Endothelial cell of umbilical vein (primary cell): Measurements from ENCODE around the gene ATG14.

ENCODE experiments used
- EZH2 ChIP-seq: IDR thresholded peaks from 2 replicates; pipeline ENCODE4 v1.6.1; 2012; ENCODE audit warnings: borderline replicate concordance, low read depth, mild to moderate bottlenecking, moderate library complexity, low read length, inconsistent platforms; ENCODE audit not compliant: severe bottlenecking
- GATA2 ChIP-seq: IDR thresholded peaks from 2 replicates; pipeline ENCODE4 v1.7.0; 2011; ENCODE audit warnings: low read depth, mild to moderate bottlenecking, moderate library complexity, mixed read lengths, low read length; ENCODE audit not compliant: insufficient read length, insufficient read depth
- POLR2A ChIP-seq: IDR thresholded peaks from 2 replicates; pipeline ENCODE4 v1.6.1; 2012; ENCODE audit warnings: low read depth, mild to moderate bottlenecking, control low read depth, low read length
- POLR2AphosphoS5 ChIP-seq: IDR thresholded peaks from 2 replicates; pipeline ENCODE4 v1.6.1; 2012; ENCODE audit warnings: low read depth, mild to moderate bottlenecking, control low read depth, low read length, moderate library complexity; ENCODE audit not compliant: insufficient read depth
- TF ChIP-seq, protein P1 (sequence below), 2 donors: IDR thresholded peaks; 1 replicate in 1 of 2; 2 replicates in 1 of 2; pipeline ENCODE4 v1.5.1; 2011; ENCODE audit warnings: low read length in 2 of 2, mild to moderate bottlenecking in 2 of 2, moderate library complexity in 2 of 2, control low read depth in 1 of 2, inconsistent platforms in 1 of 2, low read depth in 1 of 2; ENCODE audit not compliant: insufficient read depth in 1 of 2; ENCODE audit errors: extremely low read depth in 1 of 2

DNA sequence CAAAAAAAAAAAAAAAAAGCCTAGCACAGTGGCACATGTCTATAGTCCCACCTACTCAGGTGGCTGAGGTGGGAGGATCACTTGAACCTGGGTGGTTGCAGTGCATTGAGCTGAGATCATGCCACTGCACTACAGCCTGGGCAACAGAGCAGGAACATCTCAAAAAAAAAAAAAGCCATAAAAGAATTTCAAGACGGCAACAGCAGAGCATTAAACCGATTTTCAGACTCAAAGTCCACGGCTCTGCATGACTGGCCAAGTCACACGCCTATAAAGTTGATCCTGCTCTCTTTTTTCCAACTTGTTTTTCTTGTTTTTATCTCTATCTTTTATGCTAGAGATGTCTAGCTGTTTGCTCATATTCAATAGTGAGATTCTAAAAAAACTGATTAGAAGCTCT lies 95.1 kb downstream of the ATG14 start:
- TF ChIP-seq, protein P1, sequence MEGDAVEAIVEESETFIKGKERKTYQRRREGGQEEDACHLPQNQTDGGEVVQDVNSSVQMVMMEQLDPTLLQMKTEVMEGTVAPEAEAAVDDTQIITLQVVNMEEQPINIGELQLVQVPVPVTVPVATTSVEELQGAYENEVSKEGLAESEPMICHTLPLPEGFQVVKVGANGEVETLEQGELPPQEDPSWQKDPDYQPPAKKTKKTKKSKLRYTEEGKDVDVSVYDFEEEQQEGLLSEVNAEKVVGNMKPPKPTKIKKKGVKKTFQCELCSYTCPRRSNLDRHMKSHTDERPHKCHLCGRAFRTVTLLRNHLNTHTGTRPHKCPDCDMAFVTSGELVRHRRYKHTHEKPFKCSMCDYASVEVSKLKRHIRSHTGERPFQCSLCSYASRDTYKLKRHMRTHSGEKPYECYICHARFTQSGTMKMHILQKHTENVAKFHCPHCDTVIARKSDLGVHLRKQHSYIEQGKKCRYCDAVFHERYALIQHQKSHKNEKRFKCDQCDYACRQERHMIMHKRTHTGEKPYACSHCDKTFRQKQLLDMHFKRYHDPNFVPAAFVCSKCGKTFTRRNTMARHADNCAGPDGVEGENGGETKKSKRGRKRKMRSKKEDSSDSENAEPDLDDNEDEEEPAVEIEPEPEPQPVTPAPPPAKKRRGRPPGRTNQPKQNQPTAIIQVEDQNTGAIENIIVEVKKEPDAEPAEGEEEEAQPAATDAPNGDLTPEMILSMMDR (IDR thresholded peaks at IDR 0.05; ENCODE audit: extremely low read depth in 1 of 2, insufficient read depth in 1 of 2, low read depth in 1 of 2, low read length in 2 of 2): no peak
- TF ChIP-seq POLR2AphosphoS5 (no peak), POLR2A (no peak), EZH2 (no peak), GATA2 (no peak)
